ENCODE measurements around the gene DNMT1.

DNA sequence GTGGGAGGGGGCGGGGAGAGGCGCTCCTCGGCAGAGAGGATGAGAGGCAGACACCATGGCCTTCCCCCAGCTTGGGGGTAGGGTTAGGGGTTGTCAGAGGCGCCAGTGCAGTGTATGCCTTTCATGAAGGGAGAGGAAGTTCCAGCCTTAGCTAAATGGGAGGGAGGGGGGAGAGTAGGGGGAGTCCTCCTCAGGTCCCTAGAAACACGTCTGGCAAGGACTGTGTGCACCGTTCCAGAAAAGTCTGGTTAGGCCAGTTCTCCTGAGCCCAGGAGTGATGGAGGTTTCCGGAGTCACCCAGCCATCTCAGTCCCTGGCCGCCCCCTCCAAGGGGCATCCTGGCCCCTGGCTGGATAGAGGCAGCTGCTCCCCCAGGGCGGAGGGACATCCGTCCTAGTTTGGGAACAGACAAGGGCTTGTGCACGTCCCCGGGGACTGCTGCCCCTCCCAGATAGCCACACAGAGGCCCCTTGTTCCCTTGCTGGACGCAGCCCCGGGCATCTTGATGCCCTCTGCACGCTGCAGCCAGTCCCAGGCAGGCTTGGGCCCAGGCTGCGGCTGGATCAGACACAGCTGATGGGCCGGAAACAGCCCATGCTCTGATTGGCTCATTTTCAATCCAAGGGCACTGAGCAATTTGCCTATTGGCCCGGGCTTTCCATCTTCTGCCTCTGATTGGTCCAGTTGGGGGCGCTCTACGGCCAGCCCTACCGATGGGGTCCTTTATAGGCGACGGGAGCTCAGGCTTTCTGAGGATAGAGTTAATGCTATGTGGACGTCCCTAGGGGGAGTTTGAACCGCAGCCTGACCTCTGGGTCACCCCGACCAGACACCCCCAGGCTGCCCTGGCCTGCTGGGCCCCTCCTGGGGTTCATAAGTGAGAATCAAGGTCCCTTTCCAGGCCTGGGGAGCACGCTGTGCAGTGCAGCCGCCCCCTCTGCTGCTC, 32.5 kb upstream of the DNMT1 start:
- TF ChIP-seq CTCF (conservative IDR thresholded peaks at IDR 0.05) (no peak), EZH2 (IDR thresholded peaks at IDR 0.05; ENCODE audit: low read depth) (no peak)
